ENCODE data around the gene SMIM35.

- TF ChIP-seq POLR2A (IDR thresholded peaks at IDR 0.05), result no peak
- TF ChIP-seq CTCF (IDR thresholded peaks at IDR 0.05 in 4 of 5, conservative IDR thresholded peaks at IDR 0.05 in 1 of 5), result no peak
Observed at GRCh38 chr11:118046051-118046963, 40.5 kb downstream of the SMIM35 start.

Data from gastrocnemius medialis (tissue), 4 donors.